ENCODE results near the gene C11orf54.

- TF ChIP-seq CTCF (IDR thresholded peaks at IDR 0.05) (no peak), EP300 (IDR thresholded peaks at IDR 0.05) (no peak), REST (IDR thresholded peaks at IDR 0.05) (no peak), SMC3 (IDR thresholded peaks at IDR 0.05) (no peak), MAFK (IDR thresholded peaks at IDR 0.05; ENCODE audit: partially characterized antibody) (no peak), JUNB (IDR thresholded peaks at IDR 0.05) (no peak), POLR2A (IDR thresholded peaks at IDR 0.05; ENCODE audit: low read length) (no peak), RAD21 (conservative IDR thresholded peaks at IDR 0.05 in 1 of 2, IDR thresholded peaks at IDR 0.05 in 1 of 2) (no peak)
Measured at GRCh38 chr11:93733474-93733873, 8.0 kb upstream of the C11orf54 start.
